Central memory CD4-positive, alpha-beta T cell (primary cell): ENCODE results near the gene TSPAN18.

Experiments used
- DNase-seq: peaks from one replicate; pipeline ENCODE4 v3.0.0; 2022

Gene TSPAN18

GRCh38 chr11:44928144-44928543 is 201.4 kb downstream of the TSPAN18 start:
- DNase-seq = no peak

GRCh38 chr11:44928816-44929215 is 202.1 kb downstream of the TSPAN18 start:
- no peak for DNase-seq

- no peak for DNase-seq
Measured at GRCh38 chr11:44930588-44931302, 204.0 kb downstream of the TSPAN18 start.

GRCh38 chr11:44931466-44931865 is 204.7 kb downstream of the TSPAN18 start:
- DNase-seq = no peak

- no peak for DNase-seq
Measured at GRCh38 chr11:44934110-44934509, 207.3 kb downstream of the TSPAN18 start.

GRCh38 chr11:44934735-44935250 is 208.0 kb downstream of the TSPAN18 start:
- no peak for DNase-seq

GRCh38 chr11:44936525-44936924 is 209.8 kb downstream of the TSPAN18 start:
- DNase-seq = peak; percentile 67

GRCh38 chr11:44936951-44937543 is 210.3 kb downstream of the TSPAN18 start:
- no peak for DNase-seq

GRCh38 chr11:44938066-44938691 is 211.4 kb downstream of the TSPAN18 start:
- DNase-seq = no peak

GRCh38 chr11:44939673-44940395 is 213.1 kb downstream of the TSPAN18 start:
- no peak for DNase-seq

GRCh38 chr11:44940404-44940803 is 213.6 kb downstream of the TSPAN18 start:
- DNase-seq = no peak

GRCh38 chr11:44940835-44941234 is 214.1 kb downstream of the TSPAN18 start:
- no peak for DNase-seq

- no peak for DNase-seq
Measured at GRCh38 chr11:44941259-44942021, 214.7 kb downstream of the TSPAN18 start.

GRCh38 chr11:44942029-44942955 is 215.5 kb downstream of the TSPAN18 start:
- DNase-seq = no peak

GRCh38 chr11:44943118-44943517 is 216.4 kb downstream of the TSPAN18 start:
- DNase-seq = no peak

- DNase-seq = no peak
Measured at GRCh38 chr11:44943696-44944095, 216.9 kb downstream of the TSPAN18 start.

- no peak for DNase-seq
Measured at GRCh38 chr11:44944181-44944852, 217.6 kb downstream of the TSPAN18 start.

GRCh38 chr11:44944853-44945235 is 218.1 kb downstream of the TSPAN18 start:
- no peak for DNase-seq

- no peak for DNase-seq
Measured at GRCh38 chr11:44945666-44946065, 218.9 kb downstream of the TSPAN18 start.

- no peak for DNase-seq
Measured at GRCh38 chr11:44946263-44946662, 219.5 kb downstream of the TSPAN18 start.

GRCh38 chr11:44947114-44947513 is 220.4 kb downstream of the TSPAN18 start:
- DNase-seq = no peak
